GM06990 (cell line): ENCODE measurements around the gene ITFG1.

Experiments
- DNase-seq: peaks from one replicate; pipeline ENCODE4 v3.0.0-alpha.2; 2011; ENCODE audit not compliant: insufficient read length; ENCODE audit errors: extremely low read depth
- H3K27me3 ChIP-seq: replicated peaks from 2 replicates; pipeline ENCODE4 v1.6.0; 2011; ENCODE audit warnings: low read length; ENCODE audit not compliant: control insufficient read depth, insufficient read depth
- H3K36me3 ChIP-seq: 2 replicates; pipeline ENCODE4 v1.5.1; 2011; ENCODE audit warnings: low read length; ENCODE audit not compliant: control insufficient read depth, insufficient read depth
- H3K4me3 ChIP-seq: replicated peaks from 2 replicates; pipeline ENCODE4 v1.5.1; 2011; ENCODE audit warnings: low read depth, mild to moderate bottlenecking, control low read depth, low read length
- TF ChIP-seq, protein P1 (sequence below): IDR thresholded peaks from 2 replicates; pipeline ENCODE4 v1.5.1; 2011; ENCODE audit warnings: low read length, control low read depth, mild to moderate bottlenecking, inconsistent platforms; ENCODE audit not compliant: insufficient read depth, poor library complexity, severe bottlenecking

The ITFG1 gene

GRCh38 chr16:47144559-47144877 lies 316.3 kb downstream of the ITFG1 start:
- DNase-seq = no peak
- Histone ChIP-seq H3K4me3 (peak overlapping the region; percentile 79), H3K36me3 (no peaks in the 10 kb centered on the region), H3K27me3 (no peaks in the 10 kb centered on the region)
- TF ChIP-seq, protein P1, sequence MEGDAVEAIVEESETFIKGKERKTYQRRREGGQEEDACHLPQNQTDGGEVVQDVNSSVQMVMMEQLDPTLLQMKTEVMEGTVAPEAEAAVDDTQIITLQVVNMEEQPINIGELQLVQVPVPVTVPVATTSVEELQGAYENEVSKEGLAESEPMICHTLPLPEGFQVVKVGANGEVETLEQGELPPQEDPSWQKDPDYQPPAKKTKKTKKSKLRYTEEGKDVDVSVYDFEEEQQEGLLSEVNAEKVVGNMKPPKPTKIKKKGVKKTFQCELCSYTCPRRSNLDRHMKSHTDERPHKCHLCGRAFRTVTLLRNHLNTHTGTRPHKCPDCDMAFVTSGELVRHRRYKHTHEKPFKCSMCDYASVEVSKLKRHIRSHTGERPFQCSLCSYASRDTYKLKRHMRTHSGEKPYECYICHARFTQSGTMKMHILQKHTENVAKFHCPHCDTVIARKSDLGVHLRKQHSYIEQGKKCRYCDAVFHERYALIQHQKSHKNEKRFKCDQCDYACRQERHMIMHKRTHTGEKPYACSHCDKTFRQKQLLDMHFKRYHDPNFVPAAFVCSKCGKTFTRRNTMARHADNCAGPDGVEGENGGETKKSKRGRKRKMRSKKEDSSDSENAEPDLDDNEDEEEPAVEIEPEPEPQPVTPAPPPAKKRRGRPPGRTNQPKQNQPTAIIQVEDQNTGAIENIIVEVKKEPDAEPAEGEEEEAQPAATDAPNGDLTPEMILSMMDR = no peak

DNA sequence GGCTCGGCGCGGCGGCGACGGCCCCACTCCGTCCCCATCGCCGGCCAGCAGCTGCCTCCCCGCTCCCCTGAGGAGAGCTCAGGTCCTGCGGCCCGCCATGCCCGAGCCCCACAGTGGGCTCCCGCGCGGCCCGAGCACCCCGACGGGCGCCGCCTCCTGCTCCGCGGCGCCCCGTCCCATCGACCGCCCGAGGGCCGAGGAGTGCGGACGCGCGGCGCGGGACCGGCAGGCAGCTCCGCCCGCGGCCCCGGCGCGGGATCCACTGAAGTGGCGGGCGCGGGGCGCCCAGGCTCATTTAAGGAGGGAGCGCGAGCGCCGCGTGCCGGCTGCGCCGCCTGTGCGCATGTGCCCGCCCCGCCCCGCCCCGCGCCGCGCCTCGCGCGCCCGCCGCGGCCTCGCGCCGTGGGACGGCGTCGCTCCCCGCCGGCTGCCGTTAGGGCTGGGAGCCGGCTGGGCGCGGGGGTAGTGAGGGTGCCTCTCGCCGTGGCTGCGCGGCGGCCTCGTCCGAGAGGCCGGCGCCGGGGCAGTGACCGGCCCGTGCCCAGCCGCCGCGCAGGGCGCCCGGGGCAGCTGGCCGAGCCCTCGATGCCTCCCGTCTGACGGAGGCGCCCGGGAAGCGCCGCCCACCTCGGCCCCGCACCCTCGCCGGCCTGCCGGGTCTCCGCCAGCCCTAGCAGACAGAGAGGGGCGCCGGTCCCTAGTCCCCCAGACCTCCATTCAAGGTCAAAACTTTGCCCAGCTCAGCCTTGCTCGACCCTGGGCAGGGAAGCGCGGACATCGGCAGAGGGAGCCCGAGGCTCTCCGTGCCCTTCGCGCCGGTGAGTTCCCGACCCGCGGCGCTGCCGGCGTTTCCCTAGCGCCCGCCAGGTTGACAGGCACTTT lies 316.9 kb downstream of the ITFG1 start, which contains the start of gene NETO2:
NETO2 (minus strand) TSS at position 269 of the 882 bp plus-strand sequence. CDS start 333 bp downstream, outside the sequence.
- TF ChIP-seq, protein P1 = peak; percentile 78
- Histone ChIP-seq H3K36me3 (no peaks in the 10 kb centered on the region), H3K27me3 (no peaks in the 10 kb centered on the region), H3K4me3 (peak within 1 kb of the TSS; percentile 79)
- peak; percentile 82 for DNase-seq

DNA sequence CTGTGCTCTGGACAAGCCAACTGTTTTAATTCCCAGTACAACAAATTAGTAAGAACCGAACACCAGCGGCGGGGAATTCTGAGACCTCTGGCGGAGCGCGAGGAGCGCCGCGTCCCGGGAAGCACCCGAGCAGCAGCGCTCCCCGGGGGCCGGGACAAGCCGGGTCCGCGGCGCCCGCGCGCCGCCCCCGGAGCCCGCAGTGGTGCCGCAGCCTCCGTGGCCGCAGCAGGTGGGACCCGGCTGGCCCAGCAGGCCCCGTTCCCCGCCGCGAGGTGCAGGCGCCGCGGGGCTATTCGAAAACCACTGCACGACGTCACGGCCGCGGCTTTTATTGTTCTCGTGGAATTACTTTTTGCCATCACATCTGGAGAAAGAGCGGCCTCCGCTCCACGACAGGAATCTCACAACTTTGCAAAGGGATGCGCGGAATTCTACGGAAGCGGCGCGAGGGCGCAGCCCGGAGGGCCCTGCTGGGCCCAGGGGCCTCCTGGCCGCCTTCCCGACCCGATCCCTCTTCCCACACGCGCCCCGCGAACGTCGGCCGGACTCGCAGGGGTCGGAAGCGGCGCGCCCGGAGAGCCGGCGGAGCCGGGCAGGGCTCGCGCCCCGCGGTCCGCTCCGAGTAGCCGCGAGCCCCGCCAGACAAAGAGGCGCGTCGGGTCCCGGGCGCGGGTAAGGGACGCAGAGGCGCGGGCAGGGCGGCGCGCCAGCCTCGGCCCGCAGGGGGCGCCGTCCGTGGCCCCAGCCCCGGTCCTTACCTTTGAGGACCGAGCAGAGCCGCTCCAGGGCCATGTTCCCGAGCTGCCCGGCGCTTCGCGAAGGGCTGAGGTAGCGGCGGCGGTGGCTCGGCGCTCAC lies 317.8 kb downstream of the ITFG1 start:
- TF ChIP-seq, protein P1 = peak; percentile 38
- DNase-seq = peak; percentile 90
- H3K4me3 ChIP-seq = peak overlapping the region; percentile 79
- H3K27me3 ChIP-seq = no peaks in the 10 kb centered on the region
- H3K36me3 ChIP-seq = no peaks in the 10 kb centered on the region

GRCh38 chr16:47142486-47142820 lies 318.4 kb downstream of the ITFG1 start:
- Histone ChIP-seq H3K27me3 (no peaks in the 10 kb centered on the region), H3K4me3 (peak overlapping the region; percentile 79), H3K36me3 (no peaks in the 10 kb centered on the region)
- peak; percentile 28 for DNase-seq
- TF ChIP-seq, protein P1 = no peak

DNA sequence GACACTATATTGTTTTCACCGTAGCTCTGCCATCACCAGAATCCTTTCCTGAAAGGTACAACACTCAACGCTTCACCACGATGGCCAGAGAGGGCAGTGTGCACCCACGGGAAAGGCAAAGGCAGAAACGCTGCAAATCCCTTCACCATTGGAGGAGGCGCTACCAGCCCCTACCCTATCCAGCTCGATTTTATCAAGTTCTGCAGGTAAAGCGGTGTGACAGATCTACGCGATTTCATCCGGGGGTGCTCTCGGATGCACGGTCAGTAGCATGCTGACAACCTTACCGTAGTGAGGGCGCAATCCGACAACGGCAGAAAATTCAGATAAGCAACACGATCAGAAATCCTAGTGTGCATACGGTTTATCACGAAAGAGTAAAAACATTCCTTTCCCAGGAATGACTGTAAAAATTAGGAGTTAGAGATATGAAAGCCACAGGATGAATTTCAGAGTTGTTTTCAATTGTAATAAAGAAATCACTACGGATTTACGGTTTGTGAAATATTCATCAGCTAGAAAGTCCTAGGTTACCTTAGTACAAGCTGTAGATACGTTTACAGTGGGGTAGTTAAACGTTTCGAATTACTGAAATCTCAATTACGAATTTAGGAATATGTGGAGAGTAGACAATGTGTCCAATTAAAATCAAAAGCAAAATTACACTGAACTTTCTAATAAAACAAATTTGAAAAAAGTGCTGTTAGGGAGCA lies 318.9 kb downstream of the ITFG1 start:
- Histone ChIP-seq H3K36me3 (no peaks in the 10 kb centered on the region), H3K4me3 (peak overlapping the region; percentile 79), H3K27me3 (no peaks in the 10 kb centered on the region)
- DNase-seq = peak; percentile 70
- TF ChIP-seq, protein P1 = peak; percentile 97
